Immature natural killer cell (primary cell): ENCODE measurements around the gene FCHSD1. TPM values are rescaled to one million over a fixed set of nuclear protein-coding genes. Genes with fewer than 3 reads are reported as not detected.
A peak's percentile ranks its signal among the peaks of the same experiment; 100 is the strongest.

Source experiments
- DNase-seq, 3 donors: peaks; one replicate each; pipeline ENCODE4 v3.0.0; 2022; ENCODE audit warnings: mixed read lengths in 1 of 3
- H3K27ac Mint-ChIP-seq, 6 donors: one replicate each; pipeline ENCODE4 v1.8.0; 2020; ENCODE audit warnings: mixed read lengths in 6 of 6, mild to moderate bottlenecking in 5 of 6, inconsistent platforms in 4 of 6, moderate library complexity in 3 of 6
- H3K27me3 Mint-ChIP-seq, 3 donors: one replicate each; pipeline ENCODE4 v1.8.0; 2020 to 2021; ENCODE audit warnings: low read depth in 3 of 3, mild to moderate bottlenecking in 3 of 3, mixed read lengths in 3 of 3, moderate library complexity in 3 of 3, inconsistent platforms in 1 of 3
- H3K36me3 Mint-ChIP-seq, 3 donors: one replicate each; pipeline ENCODE4 v1.8.0; 2020; ENCODE audit warnings: mixed read lengths in 3 of 3, inconsistent platforms in 2 of 3, mild to moderate bottlenecking in 2 of 3
- H3K4me1 Mint-ChIP-seq, 2 donors: one replicate each; pipeline ENCODE4 v1.8.0; 2020; ENCODE audit warnings: inconsistent platforms in 2 of 2, mild to moderate bottlenecking in 2 of 2, mixed read lengths in 2 of 2, moderate library complexity in 1 of 2
- H3K4me3 Mint-ChIP-seq, 5 donors: one replicate each; pipeline ENCODE4 v1.8.0; 2020; ENCODE audit warnings: mild to moderate bottlenecking in 5 of 5, mixed read lengths in 5 of 5, inconsistent platforms in 3 of 5, moderate library complexity in 3 of 5
- H3K9me3 Mint-ChIP-seq, 6 donors: one replicate each; pipeline ENCODE4 v1.8.0; 2020; ENCODE audit warnings: mild to moderate bottlenecking in 6 of 6, mixed read lengths in 6 of 6, inconsistent platforms in 4 of 6, moderate library complexity in 3 of 6
- polyA plus RNA-seq, 3 donors: library from polyadenylated mRNA; unstranded; fragments of 300-500 nt; fragmentation: Illumina TruSeq; gene quantifications; one replicate each; pipeline ENCODE4 v1.2.3, GENCODE V29; 2021

The FCHSD1 gene
- polyA plus RNA-seq, 3 donors from 2014 or later: 5.9 to 14.7 (median 10.9) TPM

- H3K4me3 Mint-ChIP-seq: peak overlapping the region; percentile 23 to 94 (median 92)
- peaks cover 0 to 14% (median 5%) of the 10 kb centered on the region in 3 donors for H3K27me3 Mint-ChIP-seq
- DNase-seq: no peak
- H3K4me1 Mint-ChIP-seq: peaks cover 27 to 36% of the 10 kb centered on the region in 2 donors
- peak overlapping the region in 3 of 6 donors; percentile 19 to 44 (median 41) for H3K27ac Mint-ChIP-seq
- peaks cover 6 to 11% (median 9%) of the 10 kb centered on the region in 3 donors for H3K36me3 Mint-ChIP-seq
- no peaks in the 10 kb centered on the region for H3K9me3 Mint-ChIP-seq
Measured at GRCh38 chr5:141634720-141635119, 16.5 kb downstream of the FCHSD1 start.

- no peak overlapping the region for H3K4me3 Mint-ChIP-seq
- peaks cover 10 to 14% (median 11%) of the 10 kb centered on the region in 3 donors for H3K36me3 Mint-ChIP-seq
- DNase-seq: no peak
- no peaks in the 10 kb centered on the region for H3K9me3 Mint-ChIP-seq
- H3K27ac Mint-ChIP-seq: peak overlapping the region in 5 of 6 donors; percentile 4 to 55 (median 17)
- peaks cover 27 to 36% of the 10 kb centered on the region in 2 donors for H3K4me1 Mint-ChIP-seq
- peaks cover 0 to 14% (median 5%) of the 10 kb centered on the region in 3 donors for H3K27me3 Mint-ChIP-seq
Measured at GRCh38 chr5:141633871-141634561, 17.2 kb downstream of the FCHSD1 start.

GRCh38 chr5:141632650-141633049, 18.6 kb downstream of the FCHSD1 start:
- peaks cover 18 to 26% of the 10 kb centered on the region in 2 donors for H3K4me1 Mint-ChIP-seq
- DNase-seq: no peak

GRCh38 chr5:141630570-141631140, 20.6 kb downstream of the FCHSD1 start:
- H3K27me3 Mint-ChIP-seq: no peaks in the 10 kb centered on the region
- H3K4me1 Mint-ChIP-seq: peaks cover 12 to 18% of the 10 kb centered on the region in 2 donors
- no peaks in the 10 kb centered on the region for H3K9me3 Mint-ChIP-seq
- peaks cover 25 to 29% (median 26%) of the 10 kb centered on the region in 3 donors for H3K36me3 Mint-ChIP-seq
- H3K4me3 Mint-ChIP-seq: no peak overlapping the region
- H3K27ac Mint-ChIP-seq: no peak overlapping the region
- DNase-seq: no peak

More at GRCh38 chr5:141632650-141633049, 18.6 kb downstream of the FCHSD1 start:
- peaks cover 0 to 6% (median 5%) of the 10 kb centered on the region in 3 donors for H3K27me3 Mint-ChIP-seq
- H3K27ac Mint-ChIP-seq: no peak overlapping the region
- H3K4me3 Mint-ChIP-seq: no peak overlapping the region
- peaks cover 16 to 21% (median 21%) of the 10 kb centered on the region in 3 donors for H3K36me3 Mint-ChIP-seq
- no peaks in the 10 kb centered on the region for H3K9me3 Mint-ChIP-seq

- Mint-ChIP-seq H3K27me3 (no peaks in the 10 kb centered on the region), H3K4me1 (no peaks in the 10 kb centered on the region), H3K4me3 (no peak overlapping the region), H3K9me3 (no peaks in the 10 kb centered on the region), H3K27ac (no peak overlapping the region), H3K36me3 (peaks cover 32 to 48% (median 35%) of the 10 kb centered on the region in 3 donors)
- no peak for DNase-seq
Measured at GRCh38 chr5:141628175-141628788, 22.9 kb downstream of the FCHSD1 start.

- peaks cover 2 to 8% (median 2%) of the 10 kb centered on the region in 3 donors for H3K27me3 Mint-ChIP-seq
- H3K4me3 Mint-ChIP-seq: no peak overlapping the region
- peaks cover 32 to 53% (median 37%) of the 10 kb centered on the region in 3 donors for H3K36me3 Mint-ChIP-seq
- H3K4me1 Mint-ChIP-seq: peaks cover 0 to 2% of the 10 kb centered on the region in 2 donors
- H3K27ac Mint-ChIP-seq: peak overlapping the region in 1 of 6 donors; percentile 54
- no peak for DNase-seq
- no peaks in the 10 kb centered on the region for H3K9me3 Mint-ChIP-seq
Measured at GRCh38 chr5:141623611-141624010, 27.6 kb downstream of the FCHSD1 start.

GRCh38 chr5:141623186-141623585, 28.0 kb downstream of the FCHSD1 start:
- Mint-ChIP-seq H3K36me3 (peaks cover 33 to 51% (median 36%) of the 10 kb centered on the region in 3 donors), H3K9me3 (no peaks in the 10 kb centered on the region), H3K4me3 (no peak overlapping the region), H3K27me3 (peaks cover 4 to 12% (median 5%) of the 10 kb centered on the region in 3 donors), H3K27ac (peak overlapping the region in 2 of 6 donors; percentile 44 to 54), H3K4me1 (peaks cover 0 to 2% of the 10 kb centered on the region in 2 donors)
- DNase-seq: no peak

GRCh38 chr5:141618804-141619554, 32.2 kb downstream of the FCHSD1 start, which contains the start of gene DIAPH1:
DIAPH1 (minus strand) TSS chr5:141619000; CDS start chr5:141618914, 86 bp downstream.
- peak within 1 kb of the TSS; percentile 97 to 100 (median 100) for H3K4me3 Mint-ChIP-seq
- peak; percentile 97 to 98 (median 98) for DNase-seq
- peaks cover 37 to 40% of the 10 kb centered on the region in 2 donors for H3K4me1 Mint-ChIP-seq
- H3K36me3 Mint-ChIP-seq: peaks cover 17 to 22% (median 18%) of the 10 kb centered on the region in 3 donors
- H3K9me3 Mint-ChIP-seq: no peaks in the 10 kb centered on the region
- peak within 1 kb of the TSS; percentile 93 to 100 (median 97) for H3K27ac Mint-ChIP-seq
- peaks cover 7 to 18% (median 9%) of the 10 kb centered on the region in 3 donors for H3K27me3 Mint-ChIP-seq

- peak; percentile 54 to 62 (median 58) for DNase-seq
- Mint-ChIP-seq H3K9me3 (no peaks in the 10 kb centered on the region), H3K27ac (peak overlapping the region; percentile 93 to 100 (median 97))
Measured at GRCh38 chr5:141618030-141618803, 33.0 kb downstream of the FCHSD1 start.

GRCh38 chr5:141617682-141618029, 33.6 kb downstream of the FCHSD1 start:
- Mint-ChIP-seq H3K9me3 (no peaks in the 10 kb centered on the region), H3K36me3 (peaks cover 12% of the 10 kb centered on the region in 3 donors), H3K27ac (peak overlapping the region; percentile 93 to 100 (median 97)), H3K4me1 (peaks cover 50 to 53% of the 10 kb centered on the region in 2 donors), H3K4me3 (peak overlapping the region; percentile 97 to 100 (median 100)), H3K27me3 (peaks cover 7 to 18% (median 9%) of the 10 kb centered on the region in 3 donors)
- no peak for DNase-seq

More at GRCh38 chr5:141618030-141618803, 33.0 kb downstream of the FCHSD1 start:
- H3K4me3 Mint-ChIP-seq: peak overlapping the region; percentile 97 to 100 (median 100)
- peaks cover 14 to 15% (median 15%) of the 10 kb centered on the region in 3 donors for H3K36me3 Mint-ChIP-seq
- peaks cover 44 to 47% of the 10 kb centered on the region in 2 donors for H3K4me1 Mint-ChIP-seq
- peaks cover 7 to 18% (median 9%) of the 10 kb centered on the region in 3 donors for H3K27me3 Mint-ChIP-seq

GRCh38 chr5:141617128-141617527, 34.1 kb downstream of the FCHSD1 start:
- Mint-ChIP-seq H3K36me3 (peaks cover 12% of the 10 kb centered on the region in 3 donors), H3K27ac (peak overlapping the region; percentile 93 to 100 (median 97)), H3K4me3 (peak overlapping the region; percentile 97 to 100 (median 100)), H3K4me1 (peaks cover 55 to 58% of the 10 kb centered on the region in 2 donors), H3K9me3 (no peaks in the 10 kb centered on the region), H3K27me3 (peaks cover 7 to 18% (median 9%) of the 10 kb centered on the region in 3 donors)
- DNase-seq: no peak

- H3K27me3 Mint-ChIP-seq: peaks cover 7 to 18% (median 9%) of the 10 kb centered on the region in 3 donors
- H3K4me1 Mint-ChIP-seq: peaks cover 64 to 66% of the 10 kb centered on the region in 2 donors
- peaks cover 3 to 9% (median 8%) of the 10 kb centered on the region in 3 donors for H3K36me3 Mint-ChIP-seq
- H3K9me3 Mint-ChIP-seq: no peaks in the 10 kb centered on the region
- DNase-seq: no peak
- peak overlapping the region; percentile 97 to 100 (median 100) for H3K4me3 Mint-ChIP-seq
- peak overlapping the region; percentile 72 to 100 (median 97) for H3K27ac Mint-ChIP-seq
Measured at GRCh38 chr5:141615991-141616720, 35.1 kb downstream of the FCHSD1 start.
